Hematopoietic multipotent progenitor cell treated with erythropoietin and hydrocortisone succinate and interleukin-3 and kit ligand, for 8 days (in vitro differentiated cells): Measurements from ENCODE around the gene PIGT.
"Not testable (repeated sequence)": the region's sequence is repeated elsewhere in the genome, so short reads cannot be mapped to it uniquely, and the experiment has no call there.

Source experiments
- DNase-seq: peaks from one replicate; pipeline ENCODE4 v3.0.0-alpha.2; 2015

PIGT gene

DNA sequence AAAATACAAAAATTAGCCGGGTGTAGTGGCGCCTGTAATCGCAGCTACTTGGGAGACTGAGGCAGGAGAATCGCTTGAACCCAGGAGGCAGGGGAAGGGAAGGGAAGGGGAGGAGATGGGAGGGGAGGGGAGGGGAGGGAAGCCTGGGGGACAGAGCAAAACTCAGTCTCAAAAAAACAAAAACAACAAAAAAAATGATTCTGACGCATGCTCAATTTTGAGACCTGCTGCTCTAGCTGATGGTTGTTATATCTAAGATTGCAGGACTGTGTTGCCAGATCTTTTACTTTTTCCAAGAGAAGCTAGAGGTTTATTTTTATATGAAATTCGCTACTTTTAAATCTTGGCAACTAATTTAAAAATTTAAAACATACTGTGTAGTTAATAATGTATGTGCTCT is 51.2 kb downstream of the PIGT start:
- no peak for DNase-seq

DNA sequence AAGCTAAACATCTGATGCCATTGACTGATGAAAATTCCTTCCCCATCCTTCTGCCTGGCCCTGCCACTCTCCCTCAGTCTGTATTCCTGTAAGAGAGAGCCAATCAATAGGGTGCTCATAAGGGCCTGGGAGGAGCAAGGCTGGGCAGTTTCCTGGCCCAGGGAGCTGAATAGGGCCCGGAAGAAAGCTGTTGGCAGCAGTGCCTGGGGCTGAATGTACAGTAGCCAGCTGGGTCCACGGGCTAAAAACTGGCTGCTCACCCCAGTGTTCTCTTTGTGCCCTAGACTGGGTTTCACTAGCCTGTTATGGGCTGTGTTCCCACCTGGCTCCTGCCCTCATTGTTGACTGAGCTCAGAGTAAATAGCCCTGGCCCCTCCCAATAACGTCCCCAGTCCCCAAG is 51.9 kb downstream of the PIGT start:
- DNase-seq: no peak

DNA sequence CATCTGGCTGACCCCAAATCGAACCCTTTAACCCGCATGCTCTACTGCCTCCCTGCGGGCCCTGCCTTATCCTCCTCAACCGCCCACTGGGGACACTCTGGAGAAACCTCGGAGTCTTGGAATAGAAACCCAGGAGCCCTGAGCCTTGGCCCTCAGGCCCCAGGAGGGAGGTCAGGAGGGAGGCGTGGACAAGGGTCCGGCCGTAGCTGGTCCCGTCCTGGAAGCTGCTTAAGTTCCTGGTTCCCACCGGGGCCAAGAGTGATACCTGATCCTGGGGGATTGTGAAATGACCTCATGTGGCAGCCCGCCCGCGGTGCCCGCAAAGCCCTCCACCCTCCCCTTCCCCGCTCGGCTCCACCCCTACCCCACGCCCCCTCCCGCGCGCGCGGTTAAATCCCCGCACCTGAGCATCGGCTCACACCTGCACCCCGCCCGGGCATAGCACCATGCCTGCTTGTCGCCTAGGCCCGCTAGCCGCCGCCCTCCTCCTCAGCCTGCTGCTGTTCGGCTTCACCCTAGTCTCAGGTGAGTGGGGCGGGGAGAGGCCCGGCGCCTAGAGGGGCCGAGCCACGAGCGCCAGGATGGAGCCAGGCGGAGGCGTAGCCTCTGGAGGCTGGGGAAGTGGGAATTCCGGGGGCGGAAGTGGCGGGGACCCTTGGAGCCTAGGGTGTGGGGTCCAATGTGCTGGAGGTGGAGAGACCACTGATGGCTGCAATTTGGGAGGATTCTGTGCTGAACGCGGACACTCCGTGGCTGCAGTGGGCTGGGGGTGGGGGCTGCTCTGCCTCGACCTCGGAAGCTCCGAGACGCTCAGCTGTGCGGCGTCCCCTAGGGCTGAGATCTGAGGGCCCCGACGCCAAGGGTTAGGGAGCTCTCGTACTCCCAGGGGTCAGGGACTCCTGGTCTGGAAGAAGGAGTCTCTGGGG is 53.7 kb downstream of the PIGT start, which contains the start of gene WFDC2:
TSS of gene WFDC2 (plus strand) at position 418 of the 926 bp plus-strand sequence. CDS start at position 447, 29 bp downstream.
- DNase-seq: no peak

DNA sequence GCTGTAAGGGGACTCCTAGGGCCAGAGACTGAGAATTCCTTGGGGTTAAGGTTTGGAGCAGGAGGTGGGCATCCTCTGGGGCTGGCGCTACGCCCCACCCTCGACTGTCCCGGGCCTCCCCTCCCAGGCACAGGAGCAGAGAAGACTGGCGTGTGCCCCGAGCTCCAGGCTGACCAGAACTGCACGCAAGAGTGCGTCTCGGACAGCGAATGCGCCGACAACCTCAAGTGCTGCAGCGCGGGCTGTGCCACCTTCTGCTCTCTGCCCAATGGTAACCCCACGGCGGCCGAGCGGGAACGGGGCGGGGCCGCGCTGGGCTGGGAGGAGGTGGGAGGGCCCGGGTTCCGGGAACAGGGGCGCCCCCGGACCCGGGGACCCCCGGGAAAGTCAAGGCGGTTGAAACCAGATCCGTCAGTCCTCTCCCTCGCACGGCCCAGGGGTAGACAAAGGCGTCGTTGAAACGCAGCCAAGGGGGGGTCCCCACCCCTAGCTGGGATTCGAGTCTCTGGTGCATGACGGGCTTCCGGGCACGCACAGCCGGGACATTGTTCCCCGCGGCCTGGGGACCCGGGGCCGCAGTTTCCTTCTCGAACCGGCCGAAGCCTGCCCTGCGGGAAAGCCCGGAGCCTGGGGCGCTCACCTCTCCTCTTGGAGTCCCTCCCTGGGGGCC is 54.5 kb downstream of the PIGT start:
- DNase-seq: no peak

DNA sequence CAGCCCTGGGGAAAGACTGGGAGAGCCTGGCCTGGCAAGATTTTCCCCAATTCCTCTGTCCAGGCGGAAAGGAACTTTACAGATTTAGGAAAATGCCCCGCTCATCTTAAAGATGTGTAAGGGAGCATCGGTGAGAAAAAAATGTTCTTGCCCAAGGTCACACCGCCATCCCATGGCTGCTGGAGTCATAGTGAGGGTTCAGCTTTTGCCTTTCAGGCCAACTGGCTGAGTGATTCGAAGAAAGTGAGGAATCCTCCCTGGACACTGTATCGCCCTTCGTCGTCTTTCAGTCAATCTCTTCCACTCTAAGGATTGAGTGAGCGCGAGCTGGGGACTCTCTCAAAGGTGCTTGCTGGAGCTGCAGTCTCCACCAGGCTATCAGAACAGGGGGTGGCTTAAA is 55.0 kb downstream of the PIGT start:
- no peak for DNase-seq

DNA sequence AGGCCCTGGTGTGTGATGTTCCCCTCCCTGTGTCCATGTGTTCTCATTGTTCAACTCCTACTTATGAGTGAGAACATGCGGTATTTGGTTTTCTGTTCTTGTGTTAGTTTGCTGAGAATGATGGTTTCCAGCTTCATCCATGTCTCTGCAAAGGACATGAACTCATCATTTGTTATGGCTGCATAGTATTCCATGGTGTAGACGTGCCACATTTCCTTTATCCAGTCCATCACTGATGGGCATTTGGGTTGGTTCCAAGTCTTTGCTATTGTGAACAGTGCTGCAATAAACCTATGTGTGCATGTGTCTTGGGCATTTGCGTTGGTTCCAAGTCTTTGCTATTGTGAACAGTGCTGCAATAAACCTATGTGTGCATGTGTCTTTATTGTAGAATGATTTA is 56.3 kb downstream of the PIGT start:
- DNase-seq: not testable (repeated sequence)
